ACC112 (cell line): ENCODE measurements around the gene DPYSL3.

Experiments used
- H2AFZ ChIP-seq: fragments of 200-600 bp; sonication (generic); one replicate; pipeline ENCODE4 v1.6.0; 2017; ENCODE audit warnings: antibody characterized with exemption, low read length; ENCODE audit not compliant: unreplicated experiment
- H3K27ac ChIP-seq: fragments of 200-600 bp; sonication (generic); 2 replicates; pipeline ENCODE4 v1.5.1; 2014; ENCODE audit warnings: low read depth, mild to moderate bottlenecking, antibody characterized with exemption, low read length, moderate library complexity
- H3K27me3 ChIP-seq: fragments of 200-600 bp; sonication (generic); 2 replicates; pipeline ENCODE4 v1.6.1; 2014; ENCODE audit warnings: mild to moderate bottlenecking, antibody characterized with exemption, low read length, moderate library complexity, mixed read lengths; ENCODE audit not compliant: insufficient read depth
- H3K36me3 ChIP-seq: fragments of 200-600 bp; sonication (generic); 2 replicates; pipeline ENCODE4 v1.6.1; 2016; ENCODE audit warnings: mild to moderate bottlenecking, antibody characterized with exemption, low read length, moderate library complexity, mixed read lengths; ENCODE audit not compliant: insufficient read depth
- H3K4me1 ChIP-seq: fragments of 200-600 bp; sonication (generic); one replicate; pipeline ENCODE4 v1.6.1; 2016; ENCODE audit warnings: low read length, mixed read lengths; ENCODE audit not compliant: insufficient read depth, unreplicated experiment, control insufficient read depth
- H3K4me3 ChIP-seq: fragments of 200-600 bp; sonication (generic); 2 replicates; pipeline ENCODE4 v1.5.1; 2014; ENCODE audit warnings: mild to moderate bottlenecking, low read depth, low read length
- H3K79me2 ChIP-seq: fragments of 200-600 bp; sonication (generic); one replicate; pipeline ENCODE4 v1.6.0; 2016; ENCODE audit warnings: low read length; ENCODE audit not compliant: control insufficient read depth, unreplicated experiment, insufficient read depth

The DPYSL3 gene

GRCh38 chr5:147472664-147473475 is 37.0 kb downstream of the DPYSL3 start:
- H3K4me3 ChIP-seq: no peak overlapping the region
- H2AFZ ChIP-seq: no peak overlapping the region
- H3K4me1 ChIP-seq: no peaks in the 10 kb centered on the region
- H3K36me3 ChIP-seq: no peaks in the 10 kb centered on the region
- H3K79me2 ChIP-seq: no peaks in the 10 kb centered on the region
- H3K27me3 ChIP-seq: no peaks in the 10 kb centered on the region
- H3K27ac ChIP-seq: no peak overlapping the region

- Histone ChIP-seq H3K4me3 (no peak overlapping the region), H3K27ac (no peak overlapping the region), H3K36me3 (no peaks in the 10 kb centered on the region), H3K4me1 (no peaks in the 10 kb centered on the region), H3K27me3 (no peaks in the 10 kb centered on the region), H3K79me2 (no peaks in the 10 kb centered on the region), H2AFZ (no peak overlapping the region)
Observed at GRCh38 chr5:147467973-147468508, 41.8 kb downstream of the DPYSL3 start.

GRCh38 chr5:147466360-147466980 is 43.4 kb downstream of the DPYSL3 start:
- no peaks in the 10 kb centered on the region for H3K79me2 ChIP-seq
- H3K27me3 ChIP-seq: no peaks in the 10 kb centered on the region
- no peak overlapping the region for H3K4me3 ChIP-seq
- no peaks in the 10 kb centered on the region for H3K36me3 ChIP-seq
- no peak overlapping the region for H2AFZ ChIP-seq
- H3K27ac ChIP-seq: no peak overlapping the region
- H3K4me1 ChIP-seq: no peaks in the 10 kb centered on the region

- Histone ChIP-seq H3K36me3 (no peaks in the 10 kb centered on the region), H3K27me3 (no peaks in the 10 kb centered on the region), H2AFZ (no peak overlapping the region), H3K4me3 (no peak overlapping the region), H3K27ac (no peak overlapping the region), H3K4me1 (no peaks in the 10 kb centered on the region), H3K79me2 (no peaks in the 10 kb centered on the region)
Observed at GRCh38 chr5:147465747-147466146, 44.1 kb downstream of the DPYSL3 start.

- no peaks in the 10 kb centered on the region for H3K36me3 ChIP-seq
- no peaks in the 10 kb centered on the region for H3K79me2 ChIP-seq
- H3K27ac ChIP-seq: no peak overlapping the region
- no peak overlapping the region for H3K4me3 ChIP-seq
- no peaks in the 10 kb centered on the region for H3K27me3 ChIP-seq
- H2AFZ ChIP-seq: no peak overlapping the region
- no peaks in the 10 kb centered on the region for H3K4me1 ChIP-seq
Observed at GRCh38 chr5:147464211-147464610, 45.7 kb downstream of the DPYSL3 start.

- Histone ChIP-seq H3K27me3 (no peaks in the 10 kb centered on the region), H3K36me3 (no peaks in the 10 kb centered on the region), H3K27ac (no peak overlapping the region), H2AFZ (no peak overlapping the region), H3K79me2 (no peaks in the 10 kb centered on the region), H3K4me3 (no peak overlapping the region), H3K4me1 (no peaks in the 10 kb centered on the region)
Observed at GRCh38 chr5:147461915-147462314, 48.0 kb downstream of the DPYSL3 start.

- Histone ChIP-seq H3K4me3 (no peak overlapping the region), H3K36me3 (no peaks in the 10 kb centered on the region), H3K4me1 (no peaks in the 10 kb centered on the region)
Observed at GRCh38 chr5:147460380-147460779, 49.5 kb downstream of the DPYSL3 start.

GRCh38 chr5:147458581-147458980 is 51.3 kb downstream of the DPYSL3 start:
- Histone ChIP-seq H3K4me3 (no peak overlapping the region), H3K27ac (no peak overlapping the region), H3K79me2 (no peaks in the 10 kb centered on the region), H3K36me3 (no peaks in the 10 kb centered on the region), H3K4me1 (no peaks in the 10 kb centered on the region), H3K27me3 (no peaks in the 10 kb centered on the region), H2AFZ (no peak overlapping the region)

More at GRCh38 chr5:147460380-147460779, 49.5 kb downstream of the DPYSL3 start:
- Histone ChIP-seq H3K27ac (no peak overlapping the region), H2AFZ (no peak overlapping the region), H3K79me2 (no peaks in the 10 kb centered on the region), H3K27me3 (no peaks in the 10 kb centered on the region)

GRCh38 chr5:147455822-147456450 is 53.9 kb downstream of the DPYSL3 start:
- H3K36me3 ChIP-seq: no peaks in the 10 kb centered on the region
- no peak overlapping the region for H2AFZ ChIP-seq
- H3K4me1 ChIP-seq: no peaks in the 10 kb centered on the region
- H3K27ac ChIP-seq: no peak overlapping the region
- no peaks in the 10 kb centered on the region for H3K79me2 ChIP-seq
- no peak overlapping the region for H3K4me3 ChIP-seq
- H3K27me3 ChIP-seq: no peaks in the 10 kb centered on the region; the same call in 1 of the 2 replicates

GRCh38 chr5:147454996-147455677 is 54.7 kb downstream of the DPYSL3 start:
- Histone ChIP-seq H2AFZ (no peak overlapping the region), H3K79me2 (no peaks in the 10 kb centered on the region), H3K4me3 (peak overlapping the region; percentile 88), H3K27me3 (no peaks in the 10 kb centered on the region; the same call in 1 of the 2 replicates), H3K4me1 (no peaks in the 10 kb centered on the region), H3K36me3 (no peaks in the 10 kb centered on the region), H3K27ac (no peak overlapping the region)
